GM12892 (cell line): Measurements from ENCODE around the gene PIGU.

Experiments
- POLR2A ChIP-seq: IDR thresholded peaks from 2 replicates; pipeline ENCODE4 v1.6.1; 2011; ENCODE audit warnings: low read depth, low read length, control low read depth
- POLR2AphosphoS5 ChIP-seq: IDR thresholded peaks from 2 replicates; pipeline ENCODE4 v1.6.1; 2011; ENCODE audit warnings: low read depth, low read length, control low read depth
- TAF1 ChIP-seq: IDR thresholded peaks from 2 replicates; pipeline ENCODE4 v1.6.1; 2011; ENCODE audit warnings: low read depth, mild to moderate bottlenecking, control low read depth, low read length, borderline replicate concordance

- no peak for TF ChIP-seq POLR2A
- TF ChIP-seq POLR2AphosphoS5, result no peak
- TF ChIP-seq TAF1, result no peak
These were observed 61.4 kb downstream of the PIGU start for GRCh38 chr20:34615477-34615876.
